Suprapubic skin (tissue), 4 donors: ENCODE results near the gene CDH15. TPM values are rescaled to one million over a fixed set of nuclear protein-coding genes. Genes with fewer than 3 reads are reported as not detected.

Source experiments
- DNase-seq, 2 donors: peaks; one replicate each; pipeline ENCODE4 v3.0.0-alpha.2; 2019; ENCODE audit warnings: low spot score in 2 of 2
- H3K27ac ChIP-seq: fragments of 200-600 bp; sonication (generic); one replicate; pipeline ENCODE4 v1.5.1; 2019
- H3K27me3 ChIP-seq: fragments of 200-600 bp; sonication (generic); one replicate; pipeline ENCODE4 v1.5.1; 2019
- H3K36me3 ChIP-seq: fragments of 200-600 bp; sonication (generic); one replicate; pipeline ENCODE4 v1.5.1; 2019
- H3K4me1 ChIP-seq: fragments of 200-600 bp; sonication (generic); one replicate; pipeline ENCODE4 v1.5.1; 2019
- H3K4me3 ChIP-seq: fragments of 200-600 bp; sonication (generic); one replicate; pipeline ENCODE4 v1.5.1; 2019; ENCODE audit warnings: mild to moderate bottlenecking
- H3K9me3 ChIP-seq: fragments of 200-600 bp; sonication (generic); one replicate; pipeline ENCODE4 v1.5.1; 2019
- EP300 ChIP-seq: sonication (generic); formaldehyde crosslinking; IDR thresholded peaks from one replicate; pipeline ENCODE4 v1.6.1; 2017; ENCODE audit warnings: antibody characterized with exemption
- POLR2A ChIP-seq, 2 donors: fragments of 450-650 bp; IDR thresholded peaks; one replicate each; pipeline ENCODE4 v1.6.1; 2017; ENCODE audit warnings: antibody characterized with exemption in 2 of 2, mild to moderate bottlenecking in 2 of 2, moderate library complexity in 2 of 2
- POLR2AphosphoS5 ChIP-seq, 3 donors: sonication (generic); formaldehyde crosslinking; IDR thresholded peaks; one replicate each; pipeline ENCODE4 v1.6.1; 2017; ENCODE audit warnings: antibody characterized with exemption in 3 of 3
- WGBS: methylation state at CpG from one replicate; pipeline ENCODE4 v1.1.5; 2018; 5-methylcytosine and 5-hydroxymethylcytosine counted together
- total RNA-seq, 4 donors: library from RNA; depleted of rRNA; stranded (reverse); fragments of >200 nt; gene quantifications; one replicate each; pipeline ENCODE4 v1.1.0, GENCODE V29; 2016
- TF ChIP-seq, protein P1 (sequence below), 2 donors: fragments of 200-600 bp in 1 of 2; fragments of 450-650 bp in 1 of 2; sonication (generic) in 1 of 2; IDR thresholded peaks; one replicate each; pipeline ENCODE4 v1.5.1; 2016 to 2019; ENCODE audit warnings: antibody characterized with exemption in 2 of 2, mild to moderate bottlenecking in 1 of 2, moderate library complexity in 1 of 2

Gene CDH15
- total RNA-seq, 4 donors from 2014 or later: 0.16 to 0.48 TPM; not detected in 2

DNA sequence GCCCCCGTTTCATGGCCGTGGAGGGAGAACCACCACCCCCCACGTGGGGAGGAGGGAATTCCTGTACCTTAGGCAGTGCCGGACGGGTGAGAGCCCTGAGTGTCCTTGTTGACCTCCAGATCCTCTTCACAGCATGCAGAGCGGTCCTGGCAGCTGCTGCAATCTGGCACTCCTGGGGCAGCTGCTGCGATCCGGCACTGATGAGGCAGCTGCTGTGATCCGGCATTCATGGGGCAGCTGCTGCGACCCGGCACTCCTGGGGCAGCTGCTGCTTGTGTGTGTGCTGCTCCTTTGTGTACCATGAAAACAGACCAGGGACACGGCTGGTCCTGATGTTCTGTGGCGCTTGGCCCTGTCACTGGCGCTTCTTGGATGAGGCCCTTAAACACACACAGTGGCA is 58.7 kb downstream of the CDH15 start:
- no peaks in the 10 kb centered on the region for H3K4me1 ChIP-seq
- TF ChIP-seq POLR2AphosphoS5 (IDR thresholded peaks at IDR 0.05) (no peak), EP300 (no peak), POLR2A (IDR thresholded peaks at IDR 0.05) (no peak)
- TF ChIP-seq, protein P1, sequence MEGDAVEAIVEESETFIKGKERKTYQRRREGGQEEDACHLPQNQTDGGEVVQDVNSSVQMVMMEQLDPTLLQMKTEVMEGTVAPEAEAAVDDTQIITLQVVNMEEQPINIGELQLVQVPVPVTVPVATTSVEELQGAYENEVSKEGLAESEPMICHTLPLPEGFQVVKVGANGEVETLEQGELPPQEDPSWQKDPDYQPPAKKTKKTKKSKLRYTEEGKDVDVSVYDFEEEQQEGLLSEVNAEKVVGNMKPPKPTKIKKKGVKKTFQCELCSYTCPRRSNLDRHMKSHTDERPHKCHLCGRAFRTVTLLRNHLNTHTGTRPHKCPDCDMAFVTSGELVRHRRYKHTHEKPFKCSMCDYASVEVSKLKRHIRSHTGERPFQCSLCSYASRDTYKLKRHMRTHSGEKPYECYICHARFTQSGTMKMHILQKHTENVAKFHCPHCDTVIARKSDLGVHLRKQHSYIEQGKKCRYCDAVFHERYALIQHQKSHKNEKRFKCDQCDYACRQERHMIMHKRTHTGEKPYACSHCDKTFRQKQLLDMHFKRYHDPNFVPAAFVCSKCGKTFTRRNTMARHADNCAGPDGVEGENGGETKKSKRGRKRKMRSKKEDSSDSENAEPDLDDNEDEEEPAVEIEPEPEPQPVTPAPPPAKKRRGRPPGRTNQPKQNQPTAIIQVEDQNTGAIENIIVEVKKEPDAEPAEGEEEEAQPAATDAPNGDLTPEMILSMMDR (IDR thresholded peaks at IDR 0.05): no peak
- no peak overlapping the region for H3K27ac ChIP-seq
- no peak overlapping the region for H3K4me3 ChIP-seq
- H3K9me3 ChIP-seq: no peaks in the 10 kb centered on the region
- peaks cover 85% of the 10 kb centered on the region for H3K36me3 ChIP-seq
- no peaks in the 10 kb centered on the region for H3K27me3 ChIP-seq
- 98% methylated on average over 7 of the region's 14 CpGs for WGBS
- DNase-seq: no peak

- 94% methylated on average over 2 of the region's 2 CpGs for WGBS
- no peak overlapping the region for H3K4me3 ChIP-seq
- H3K27me3 ChIP-seq: no peaks in the 10 kb centered on the region
- H3K36me3 ChIP-seq: peaks cover 67% of the 10 kb centered on the region
- no peak overlapping the region for H3K27ac ChIP-seq
- H3K4me1 ChIP-seq: no peaks in the 10 kb centered on the region
- TF ChIP-seq, protein P1 (IDR thresholded peaks at IDR 0.05): no peak
- no peaks in the 10 kb centered on the region for H3K9me3 ChIP-seq
- DNase-seq: no peak
These were observed 60.6 kb downstream of the CDH15 start for GRCh38 chr16:89232107-89232506.

DNA sequence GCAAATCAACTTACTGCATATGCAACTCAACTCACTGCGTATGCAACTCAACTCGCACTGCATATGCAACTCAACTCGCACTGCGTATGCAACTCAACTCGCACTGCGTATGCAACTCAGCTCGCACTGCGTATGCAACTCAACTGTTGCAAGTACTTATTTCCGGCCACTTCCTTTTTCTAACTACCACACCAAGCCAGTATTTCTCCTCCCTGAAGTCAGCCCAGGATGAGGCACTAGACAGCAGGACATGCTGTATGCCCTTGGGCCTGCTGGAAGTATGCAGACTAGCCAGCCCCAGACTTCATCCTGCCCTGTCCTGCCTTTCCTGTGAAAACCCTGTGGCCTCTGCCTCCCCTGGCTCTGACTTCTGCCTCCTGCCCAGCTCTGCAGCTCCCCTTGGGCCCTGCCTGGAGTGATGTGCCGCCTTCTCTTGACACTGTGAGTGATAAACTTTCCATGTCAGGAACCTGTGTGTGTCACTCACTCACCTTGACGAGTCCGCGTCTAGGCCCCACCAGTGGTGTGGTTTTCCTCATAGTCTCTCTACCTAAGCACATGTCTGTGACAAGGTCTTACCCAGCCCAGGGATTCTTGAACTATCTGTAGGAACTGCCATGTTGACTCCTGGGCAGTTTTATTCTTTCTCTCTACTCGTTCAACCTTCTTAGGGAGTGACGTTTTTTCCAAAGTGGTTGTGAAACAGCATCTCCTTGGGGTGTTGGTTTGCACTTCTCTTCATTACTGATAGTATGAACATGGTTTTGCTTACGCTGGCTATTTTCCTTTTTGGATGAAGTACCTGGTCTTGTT is 62.3 kb downstream of the CDH15 start:
- no peak for DNase-seq

GRCh38 chr16:89237733-89238132 is 66.2 kb downstream of the CDH15 start:
- WGBS: 81% methylated on average over 3 of the region's 3 CpGs
- no peak overlapping the region for H3K27ac ChIP-seq
- TF ChIP-seq EP300: no peak
- no peak for TF ChIP-seq POLR2AphosphoS5 (IDR thresholded peaks at IDR 0.05)
- TF ChIP-seq POLR2A (IDR thresholded peaks at IDR 0.05): no peak
- TF ChIP-seq, protein P1 (IDR thresholded peaks at IDR 0.05): no peak
- H3K4me3 ChIP-seq: no peak overlapping the region
- H3K27me3 ChIP-seq: no peaks in the 10 kb centered on the region
- no peak for DNase-seq
- H3K4me1 ChIP-seq: peaks cover 4% of the 10 kb centered on the region
- no peaks in the 10 kb centered on the region for H3K9me3 ChIP-seq
- H3K36me3 ChIP-seq: peaks cover 15% of the 10 kb centered on the region

More for the DNA sequence above, 62.3 kb downstream of the CDH15 start:
- no peak overlapping the region for H3K27ac ChIP-seq
- H3K27me3 ChIP-seq: no peaks in the 10 kb centered on the region
- H3K4me3 ChIP-seq: no peak overlapping the region
- H3K36me3 ChIP-seq: peaks cover 51% of the 10 kb centered on the region
- WGBS: 95% methylated on average over 16 of the region's 16 CpGs
- H3K9me3 ChIP-seq: no peaks in the 10 kb centered on the region
- TF ChIP-seq POLR2AphosphoS5 (IDR thresholded peaks at IDR 0.05): no peak
- no peak for TF ChIP-seq EP300
- no peak for TF ChIP-seq POLR2A (IDR thresholded peaks at IDR 0.05)
- TF ChIP-seq, protein P1 (IDR thresholded peaks at IDR 0.05): no peak
- H3K4me1 ChIP-seq: no peaks in the 10 kb centered on the region

- TF ChIP-seq, protein P1 (IDR thresholded peaks at IDR 0.05): no peak
- TF ChIP-seq POLR2A (IDR thresholded peaks at IDR 0.05): peak in 1 of 2 donors; percentile 79
- no peak for TF ChIP-seq EP300
- peak in 2 of 3 donors; percentile 46 to 78 for TF ChIP-seq POLR2AphosphoS5 (IDR thresholded peaks at IDR 0.05)
- DNase-seq: peak; percentile 87 to 89
- H3K27me3 ChIP-seq: no peaks in the 10 kb centered on the region
- WGBS: 8% methylated on average over 37 of the region's 39 CpGs
- H3K27ac ChIP-seq: peak overlapping the region; percentile 94
- peaks cover 4% of the 10 kb centered on the region for H3K4me1 ChIP-seq
- H3K4me3 ChIP-seq: peak overlapping the region; percentile 66
- no peaks in the 10 kb centered on the region for H3K36me3 ChIP-seq
- no peaks in the 10 kb centered on the region for H3K9me3 ChIP-seq
These were observed 69.8 kb downstream of the CDH15 start for GRCh38 chr16:89241187-89242007.
